ENCODE data around the gene PAPSS2.

PAPSS2 gene

GRCh38 chr10:87753995-87754866 lies 94.6 kb downstream of the PAPSS2 start:
- no peak for DNase-seq

- DNase-seq: no peak
Measured at GRCh38 chr10:87757685-87758084, 98.0 kb downstream of the PAPSS2 start.

- DNase-seq: no peak
Measured at GRCh38 chr10:87759551-87759950, 99.9 kb downstream of the PAPSS2 start.

- no peak for DNase-seq
Measured at GRCh38 chr10:87760195-87760905, 100.7 kb downstream of the PAPSS2 start.

- DNase-seq: no peak
Measured at GRCh38 chr10:87761153-87761552, 101.5 kb downstream of the PAPSS2 start.

- DNase-seq: no peak
Measured at GRCh38 chr10:87761892-87762291, 102.2 kb downstream of the PAPSS2 start.

GRCh38 chr10:87763086-87763861 lies 103.6 kb downstream of the PAPSS2 start:
- DNase-seq: no peak

- no peak for DNase-seq
Measured at GRCh38 chr10:87764072-87764934, 104.6 kb downstream of the PAPSS2 start.

GRCh38 chr10:87765666-87766376 lies 106.1 kb downstream of the PAPSS2 start:
- DNase-seq: no peak

- no peak for DNase-seq
Measured at GRCh38 chr10:87767253-87767652, 107.6 kb downstream of the PAPSS2 start.

- no peak for DNase-seq
Measured at GRCh38 chr10:87771871-87772500, 112.3 kb downstream of the PAPSS2 start.

- no peak for DNase-seq
Measured at GRCh38 chr10:87775766-87776165, 116.1 kb downstream of the PAPSS2 start.

GRCh38 chr10:87776328-87776727 lies 116.7 kb downstream of the PAPSS2 start:
- DNase-seq: no peak

GRCh38 chr10:87781545-87781944 lies 121.9 kb downstream of the PAPSS2 start:
- DNase-seq: no peak

GRCh38 chr10:87782721-87783120 lies 123.0 kb downstream of the PAPSS2 start:
- DNase-seq: no peak

GRCh38 chr10:87786421-87786820 lies 126.7 kb downstream of the PAPSS2 start:
- no peak for DNase-seq

- DNase-seq: no peak
Measured at GRCh38 chr10:87790185-87790584, 130.5 kb downstream of the PAPSS2 start.

- no peak for DNase-seq
Measured at GRCh38 chr10:87794285-87794684, 134.6 kb downstream of the PAPSS2 start.
